ENCODE results near the gene FYN.

Gene FYN

GRCh38 chr6:111612379-111612778 is 260.9 kb downstream of the FYN start:
- in situ Hi-C loops (cut with MboI; ENCODE audit: low pct_unique_long_range_greater_than_20kb, low sequenced_read_pairs), result no loop called here
- DNase-seq, result no peak

GRCh38 chr6:111610548-111611172 is 262.6 kb downstream of the FYN start:
- DNase-seq, result no peak
- in situ Hi-C loops (cut with MboI; ENCODE audit: low pct_unique_long_range_greater_than_20kb, low sequenced_read_pairs), result no loop called here
